GM18868 (cell line): ENCODE results near the gene UBASH3A.
A peak's percentile ranks its signal among the peaks of the same experiment; 100 is the strongest.

Source experiments
- ATAC-seq: cut with Tn5 transposase; IDR thresholded peaks from one replicate; pipeline ENCODE4 v1.9.1; 2021; ENCODE audit warnings: mild to moderate bottlenecking, moderate library complexity; ENCODE audit not compliant: unreplicated experiment

UBASH3A gene

DNA sequence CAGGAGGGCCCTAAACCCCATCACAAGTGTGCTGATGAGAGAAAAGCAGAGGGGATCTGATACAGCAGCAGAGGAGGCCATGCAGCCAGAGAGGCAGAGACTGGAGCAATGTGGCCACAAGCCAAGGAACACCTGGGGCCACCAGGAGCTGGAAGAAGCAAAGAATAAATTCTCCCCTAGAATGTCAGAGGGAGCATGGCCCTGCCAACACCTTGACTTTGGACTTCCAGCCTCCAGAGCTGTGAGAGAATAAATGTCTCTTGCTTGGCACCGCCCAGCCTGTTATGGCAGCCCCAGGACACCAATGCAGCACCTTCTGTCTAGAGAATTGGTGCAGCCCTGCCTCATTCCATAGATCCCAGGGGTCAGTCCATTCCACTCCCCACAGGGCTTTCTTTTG is 25.3 kb downstream of the UBASH3A start:
- ATAC-seq, result no peak

DNA sequence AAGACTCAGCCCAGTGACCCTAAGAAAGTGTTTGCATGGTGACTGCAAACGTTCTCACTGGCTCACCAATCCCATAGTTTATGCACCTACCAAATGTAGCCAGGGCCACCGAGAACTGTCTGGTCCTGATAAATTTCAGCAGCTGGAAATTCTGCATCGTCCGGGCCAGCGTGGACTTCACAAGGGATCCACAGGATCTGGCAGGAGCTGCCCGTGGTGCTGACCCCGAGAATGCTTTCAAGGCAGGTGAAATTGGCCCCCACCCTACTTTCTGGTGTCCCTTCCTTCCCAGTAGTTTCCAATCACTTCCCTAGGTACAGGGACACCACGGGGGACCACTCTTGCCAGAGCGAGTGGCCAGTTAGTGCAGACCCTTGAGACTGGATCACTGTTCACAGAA is 26.2 kb downstream of the UBASH3A start:
- no peak for ATAC-seq

DNA sequence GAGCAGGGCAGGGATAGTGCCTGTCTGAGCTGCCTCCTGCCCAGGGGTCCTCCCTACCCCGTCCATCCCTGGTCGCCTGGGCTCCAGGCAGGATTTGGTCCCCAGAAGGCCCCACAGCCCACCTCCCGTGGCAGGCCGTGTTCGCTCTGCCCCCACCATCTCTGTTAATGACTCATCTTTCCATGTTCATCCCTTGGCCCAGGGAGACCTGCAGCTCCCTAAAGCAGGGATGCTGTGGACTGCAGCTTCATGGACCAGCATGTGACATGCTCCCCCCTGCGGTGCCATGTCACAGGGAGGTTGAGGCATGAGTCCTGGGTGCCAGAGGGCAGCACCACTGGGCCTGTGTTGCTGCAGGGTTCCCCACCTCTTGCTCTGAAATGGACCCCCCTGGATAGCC is 26.8 kb downstream of the UBASH3A start:
- no peak for ATAC-seq

DNA sequence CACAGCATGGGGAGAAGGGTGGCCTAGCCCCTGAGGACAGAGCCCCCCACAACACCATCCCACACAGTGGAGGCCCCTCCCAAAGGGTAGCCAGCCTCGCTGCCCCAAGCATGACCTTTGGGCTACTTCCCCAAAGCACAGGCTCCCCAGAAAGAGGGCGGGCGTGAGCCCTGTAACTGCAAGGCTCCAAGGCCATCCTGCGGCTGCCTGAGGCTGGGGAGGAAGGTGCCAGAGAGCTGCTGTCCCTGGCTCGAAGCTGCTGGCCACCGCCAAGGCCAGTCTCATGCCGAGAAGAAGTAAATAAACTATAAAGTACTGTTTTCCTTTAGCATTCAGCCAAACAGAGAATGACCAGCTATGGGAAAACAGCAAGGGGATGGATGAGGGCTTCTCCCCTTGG is 27.5 kb downstream of the UBASH3A start:
- ATAC-seq, result no peak

DNA sequence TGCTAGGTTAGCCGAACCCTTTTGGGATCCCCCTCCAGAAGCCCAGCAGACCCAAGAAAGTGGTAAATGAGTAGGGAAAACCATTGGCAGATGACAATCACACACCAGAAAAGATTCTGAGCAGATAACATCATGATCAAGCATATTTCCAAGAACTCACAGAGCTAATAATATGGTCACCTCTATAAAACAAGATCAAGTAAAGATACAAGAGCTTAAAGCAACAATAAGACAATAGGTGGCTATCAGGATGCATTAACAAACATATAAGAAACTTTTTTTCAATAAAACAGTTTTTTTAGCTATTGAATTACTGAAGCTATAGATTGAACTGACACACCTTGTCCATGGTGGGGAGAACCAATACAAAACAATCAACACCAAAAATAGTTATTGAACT is 29.0 kb downstream of the UBASH3A start:
- ATAC-seq, result no peak

DNA sequence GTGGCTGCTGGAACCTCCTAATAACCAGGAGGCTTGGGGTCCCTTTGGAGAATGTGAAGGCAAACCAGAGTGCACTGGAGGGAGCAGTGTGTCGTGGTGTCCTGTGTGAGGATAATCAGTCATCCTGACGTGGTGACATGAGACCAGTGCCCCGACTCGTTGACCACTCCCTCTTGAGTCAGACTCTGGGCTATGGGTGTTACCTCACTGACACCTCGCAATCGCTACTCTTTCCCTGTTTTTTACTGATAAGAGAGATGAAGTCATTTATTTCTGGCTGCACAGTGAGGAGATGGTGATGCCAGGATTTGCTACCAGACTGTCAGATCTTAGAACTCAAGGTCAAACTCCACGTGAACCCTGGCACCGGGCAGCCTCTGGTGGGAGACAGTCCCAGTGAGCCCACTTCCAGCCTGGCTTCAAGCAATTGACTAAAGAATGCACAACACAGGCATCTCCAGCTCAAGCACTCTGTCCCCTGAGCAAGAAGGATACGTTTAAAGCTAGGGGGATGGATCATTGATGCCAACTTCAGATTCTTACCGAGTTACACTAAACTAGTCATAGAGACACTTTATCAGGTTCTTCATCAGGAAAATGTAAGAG is 30.3 kb downstream of the UBASH3A start:
- no peak for ATAC-seq

DNA sequence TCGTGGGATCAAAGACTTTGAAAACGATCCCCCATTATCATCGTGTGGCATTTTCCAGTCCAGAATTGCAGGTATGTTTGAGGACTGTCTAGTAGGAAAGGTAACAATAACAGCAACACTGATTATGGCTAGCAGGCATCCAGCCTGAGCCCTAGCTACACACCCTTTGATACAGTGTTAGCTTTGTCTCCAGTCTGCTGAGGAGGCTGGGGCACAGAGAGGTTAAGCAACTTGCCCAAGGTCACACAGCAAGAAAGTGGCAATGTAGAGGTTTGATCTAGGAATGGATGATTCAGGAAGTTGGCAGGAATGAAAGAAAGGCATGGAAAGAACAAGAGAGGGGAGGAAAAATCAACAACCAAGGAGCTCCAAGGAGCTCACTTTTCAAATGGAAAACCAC is 31.2 kb downstream of the UBASH3A start:
- ATAC-seq, result no peak

DNA sequence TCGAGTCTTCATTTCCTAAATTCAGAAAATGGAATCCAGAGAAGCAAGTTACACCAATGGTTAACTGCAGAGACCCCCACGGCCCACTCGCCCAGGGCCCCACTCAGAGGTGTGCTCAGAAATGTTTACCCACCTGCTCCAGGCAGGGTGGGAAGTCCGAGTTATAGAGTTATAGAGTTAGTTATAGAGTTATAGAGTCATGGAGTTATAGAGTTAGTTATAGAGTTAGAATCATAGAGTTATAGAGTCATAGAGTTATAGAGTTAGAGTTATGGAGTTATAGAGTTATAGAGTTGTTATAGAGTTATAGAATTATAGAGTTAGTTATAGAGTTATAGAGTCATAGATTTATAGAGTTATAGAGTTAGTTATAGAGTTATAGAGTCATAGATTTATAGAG is 31.7 kb downstream of the UBASH3A start:
- ATAC-seq, result no peak

DNA sequence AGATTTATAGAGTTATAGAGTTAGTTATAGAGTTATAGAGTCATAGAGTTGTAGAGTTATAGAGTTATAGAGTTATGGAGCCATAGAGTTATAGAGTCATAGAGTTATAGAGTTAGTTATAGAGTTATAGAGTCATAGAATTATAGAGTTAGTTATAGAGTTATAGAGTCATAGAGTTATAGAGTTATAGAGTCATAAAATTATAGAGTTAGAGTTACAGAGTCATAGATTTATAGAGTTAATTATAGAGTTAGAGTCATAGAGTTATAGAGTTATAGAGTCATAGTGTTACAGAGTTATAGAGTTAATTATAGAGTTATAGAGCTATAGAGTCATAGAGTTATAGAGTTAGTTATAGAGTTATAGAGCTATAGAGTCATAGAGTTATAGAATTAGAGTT is 32.1 kb downstream of the UBASH3A start:
- no peak for ATAC-seq

DNA sequence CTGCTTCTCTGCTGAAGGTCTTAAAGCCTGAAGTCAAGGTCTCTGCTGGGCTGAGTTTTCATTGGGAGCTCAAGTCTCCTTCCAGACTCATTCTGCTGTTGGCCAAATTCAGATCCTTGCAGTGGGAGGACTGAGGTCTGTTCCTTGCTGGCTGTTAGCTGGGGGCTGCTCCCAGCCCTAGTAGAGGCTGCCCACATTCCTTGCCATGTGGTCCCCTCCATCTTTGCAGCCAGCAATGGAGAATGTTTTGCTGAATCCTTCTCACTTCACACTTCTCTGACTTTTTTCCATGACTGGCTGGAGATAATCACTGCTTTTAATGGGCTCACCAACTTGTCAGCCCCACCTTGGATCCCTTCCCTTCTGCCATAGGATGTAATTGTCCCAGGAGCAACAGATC is 33.2 kb downstream of the UBASH3A start:
- ATAC-seq, result no peak

DNA sequence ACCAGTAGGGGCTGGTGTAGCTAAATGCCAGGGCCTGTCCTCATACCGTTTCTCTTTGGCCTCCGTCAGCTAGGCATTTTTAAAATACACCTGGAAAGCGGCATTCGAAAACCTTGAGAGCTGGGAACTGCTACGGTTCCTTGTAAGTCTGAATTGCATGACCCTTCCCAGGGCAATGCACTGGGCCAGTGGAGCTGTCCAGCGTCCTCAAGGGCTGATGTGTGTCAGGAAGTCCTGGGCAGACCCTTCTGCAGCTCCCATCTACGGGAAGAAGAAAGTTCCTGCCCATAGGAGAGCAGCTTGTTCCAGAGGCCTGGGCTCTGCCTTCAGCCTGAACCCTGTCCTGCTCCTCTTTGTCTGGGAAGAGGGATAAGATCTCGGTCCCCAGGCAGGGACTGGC is 34.1 kb downstream of the UBASH3A start:
- no peak for ATAC-seq

DNA sequence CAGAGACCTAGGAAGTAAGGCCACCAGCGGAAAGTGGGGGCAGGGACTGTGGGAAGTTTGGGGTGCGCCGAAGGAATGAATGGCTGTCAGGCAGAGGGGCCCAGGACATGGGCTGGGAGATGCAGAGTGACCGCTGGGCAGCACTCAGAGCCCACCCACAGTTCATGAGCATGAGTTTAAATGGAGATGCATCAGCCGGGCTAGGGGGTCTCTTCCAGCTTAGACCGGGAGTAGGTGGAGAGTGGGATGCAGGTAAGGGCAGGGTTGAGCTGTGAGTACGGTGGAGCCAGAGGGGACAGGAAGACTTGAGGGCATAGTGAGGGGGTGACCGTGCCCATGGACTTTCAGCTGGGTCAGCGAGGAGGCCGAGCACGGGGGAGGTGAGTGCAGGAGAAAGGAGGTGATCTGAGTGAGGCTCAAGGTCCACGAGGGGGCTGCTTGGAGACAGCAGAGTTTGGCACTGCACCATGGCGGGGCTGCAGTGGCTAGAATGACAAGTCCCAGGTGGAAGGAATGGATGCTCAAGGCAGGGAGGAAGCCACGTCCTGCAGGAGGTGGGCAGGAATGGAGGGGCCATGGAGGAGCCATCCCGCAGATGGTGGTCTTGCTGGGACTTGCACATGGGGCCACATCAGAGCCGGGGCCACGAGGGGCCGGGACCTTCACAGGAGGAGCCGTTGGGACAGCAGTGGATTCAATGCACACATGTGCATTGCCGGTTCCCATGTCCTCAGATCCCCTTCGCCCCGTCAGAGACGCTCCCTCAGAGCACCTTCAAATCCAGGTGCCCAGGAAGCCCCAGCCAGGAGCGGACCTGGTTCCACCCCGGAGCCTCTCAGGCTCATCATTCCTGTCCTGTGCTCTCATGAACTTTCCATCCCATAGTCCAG is 34.9 kb downstream of the UBASH3A start:
- no peak for ATAC-seq

DNA sequence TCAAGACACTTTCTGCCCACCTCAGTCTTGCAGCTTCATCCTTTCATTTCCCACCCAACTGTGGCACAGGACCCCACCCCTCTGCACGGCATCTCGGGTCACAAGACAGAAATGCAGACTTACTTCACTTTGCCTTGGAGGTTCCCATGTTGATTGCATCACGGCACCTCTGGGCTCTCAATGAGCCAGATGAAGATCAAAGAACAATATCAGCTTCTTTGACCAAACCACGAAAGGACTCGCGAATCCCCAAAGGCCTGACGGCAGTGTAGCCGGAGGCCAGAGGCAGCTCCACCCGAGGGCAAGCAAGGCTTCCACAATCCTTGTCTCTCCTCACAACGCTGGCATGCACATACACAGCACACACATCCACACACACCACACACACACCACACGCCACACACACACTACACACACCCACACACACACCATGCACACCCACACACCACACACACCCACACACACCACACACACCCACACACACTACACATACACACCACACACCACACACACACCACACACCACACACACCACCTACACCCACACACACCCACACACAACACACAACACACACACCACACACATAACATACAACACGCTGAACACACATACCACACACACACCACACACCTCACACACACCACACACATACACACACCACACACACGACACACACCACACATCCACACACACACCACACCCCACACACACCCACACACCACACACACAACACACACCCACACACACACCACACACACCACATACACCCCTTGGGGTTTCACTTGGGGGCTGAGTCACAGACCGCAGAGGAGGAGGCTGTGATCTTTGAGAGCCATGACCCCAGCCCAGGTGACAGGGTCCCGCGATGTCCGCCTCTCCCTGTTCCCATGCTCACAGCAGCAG is 35.8 kb downstream of the UBASH3A start:
- no peak for ATAC-seq

DNA sequence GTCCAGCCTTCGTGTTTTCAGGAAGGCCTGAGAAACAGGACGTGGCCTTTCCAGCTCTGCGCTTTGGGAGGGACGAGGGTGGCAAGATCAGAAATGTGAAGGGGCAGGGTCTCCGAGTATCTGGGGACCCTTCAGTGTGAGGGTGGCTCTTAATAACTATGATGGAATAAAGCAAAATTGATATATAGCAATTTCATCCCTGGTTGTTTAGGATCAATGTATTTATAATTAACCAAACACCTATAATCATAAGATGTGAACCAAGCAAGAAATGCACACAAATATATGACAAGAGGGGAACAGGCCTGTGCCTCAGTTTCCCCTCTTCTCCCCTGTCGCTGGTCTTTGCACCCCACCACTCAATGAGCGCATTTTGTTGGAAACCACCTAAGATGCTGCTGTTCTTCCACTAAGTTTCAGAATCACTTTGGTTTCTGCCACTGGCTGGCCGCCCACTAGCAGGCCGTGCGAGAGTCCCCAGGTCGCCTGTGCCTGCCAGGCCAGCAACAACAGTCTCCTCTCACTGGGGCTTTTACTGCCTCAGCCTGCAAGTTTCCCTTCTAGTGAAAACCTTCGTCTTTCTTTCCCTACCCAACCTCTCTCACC is 36.6 kb downstream of the UBASH3A start:
- peak; percentile 79 for ATAC-seq

DNA sequence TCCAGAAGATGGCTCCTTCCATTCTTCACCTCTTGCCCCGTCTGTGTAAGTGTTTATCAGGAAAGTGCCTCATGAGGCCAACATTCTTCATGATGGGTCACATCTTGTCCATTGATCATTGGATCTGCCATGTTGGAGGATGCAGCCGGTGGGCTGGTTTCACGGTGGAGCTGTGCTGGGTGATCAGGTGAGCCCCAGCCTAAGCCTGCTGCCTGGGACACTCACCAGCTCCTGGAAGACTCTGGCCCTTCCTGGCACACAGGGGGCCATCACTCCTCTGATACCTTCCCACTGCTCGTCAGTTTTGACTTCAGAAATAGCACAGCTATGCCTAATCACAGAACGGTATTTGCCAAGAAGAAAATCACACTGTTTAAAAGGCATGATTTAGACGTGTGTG is 38.3 kb downstream of the UBASH3A start:
- no peak for ATAC-seq

DNA sequence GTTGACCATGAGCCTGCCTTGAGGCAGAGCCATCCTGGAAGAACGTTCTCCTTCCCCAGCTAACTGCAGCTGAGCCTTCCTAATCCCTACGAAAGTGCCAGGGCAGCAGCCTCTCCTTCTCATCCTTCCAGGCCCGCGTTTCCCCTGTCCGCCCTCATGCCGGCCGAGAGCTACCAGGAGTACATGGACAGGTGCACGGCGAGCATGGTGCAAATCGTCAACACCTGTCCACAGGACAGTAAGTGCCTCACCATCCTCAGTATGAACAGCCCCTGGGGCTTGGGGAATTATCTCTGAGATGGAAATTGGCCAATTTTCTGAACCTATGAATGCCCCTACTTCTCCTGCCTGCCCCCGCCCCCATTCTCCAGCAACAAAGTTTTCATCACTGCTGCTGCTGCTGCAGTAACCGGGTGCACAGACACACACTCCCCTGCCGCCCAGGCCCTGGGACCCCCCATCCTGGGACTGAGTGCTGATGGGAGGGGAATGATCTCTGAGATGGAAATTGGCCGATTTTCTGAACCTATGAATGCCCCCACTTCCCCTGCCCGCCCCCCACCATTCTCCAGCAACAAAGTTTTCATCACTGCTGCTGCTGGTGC is 39.6 kb downstream of the UBASH3A start:
- ATAC-seq, result no peak

DNA sequence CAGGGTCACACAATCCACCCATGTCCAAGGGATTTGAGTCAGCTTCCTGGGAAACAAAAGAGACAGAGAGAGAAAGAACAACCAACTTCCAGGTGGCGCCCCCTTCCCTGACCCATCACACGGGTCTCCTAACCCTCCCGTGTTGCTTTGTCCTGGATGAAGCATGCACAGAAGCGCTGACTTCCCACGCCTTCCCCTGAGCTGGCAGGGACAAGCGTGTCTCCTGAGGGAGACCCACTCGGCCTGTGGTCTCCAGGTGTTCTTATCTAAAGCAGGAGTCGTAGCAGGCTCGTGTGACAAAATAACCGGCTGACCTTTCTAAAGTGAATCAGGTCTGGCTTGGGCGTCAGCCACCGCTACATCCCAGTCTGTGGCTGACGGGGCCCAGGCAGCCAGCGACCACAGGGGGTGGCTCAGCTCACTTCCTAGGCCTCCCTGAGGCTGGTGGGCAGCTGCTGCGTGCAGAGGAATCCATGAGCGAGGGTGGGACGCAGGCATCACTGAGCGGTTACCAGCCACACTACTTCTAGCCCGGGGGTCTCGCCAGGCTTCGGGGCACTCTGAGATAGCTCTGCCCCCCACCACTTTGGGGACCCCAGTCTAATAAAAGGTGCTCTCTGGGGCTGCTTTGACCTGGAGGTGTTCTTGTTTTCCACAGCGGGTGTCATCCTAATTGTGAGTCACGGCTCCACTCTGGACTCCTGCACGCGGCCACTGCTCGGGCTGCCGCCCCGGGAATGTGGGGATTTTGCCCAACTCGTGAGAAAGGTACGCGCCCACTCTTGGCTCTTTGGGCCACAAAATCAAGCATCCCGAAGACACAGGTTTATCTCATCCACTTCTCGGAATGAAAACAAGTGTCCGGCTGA is 40.4 kb downstream of the UBASH3A start:
- no peak for ATAC-seq

DNA sequence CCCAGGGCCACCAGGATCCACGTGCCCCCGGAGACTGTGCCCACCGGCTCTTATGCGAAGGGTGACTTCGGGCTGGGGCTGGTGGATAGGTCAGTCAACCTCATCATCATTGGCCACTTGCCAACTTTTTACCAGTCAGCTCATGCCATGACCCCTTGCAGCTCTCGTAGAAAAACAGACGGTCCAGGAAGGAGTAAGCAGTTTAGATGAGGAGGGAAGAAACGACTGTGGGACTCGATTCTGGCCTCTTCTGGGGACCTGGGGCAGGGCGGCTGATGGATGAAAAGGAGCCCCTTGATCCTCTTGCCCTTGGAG is 41.0 kb downstream of the UBASH3A start:
- no peak for ATAC-seq

DNA sequence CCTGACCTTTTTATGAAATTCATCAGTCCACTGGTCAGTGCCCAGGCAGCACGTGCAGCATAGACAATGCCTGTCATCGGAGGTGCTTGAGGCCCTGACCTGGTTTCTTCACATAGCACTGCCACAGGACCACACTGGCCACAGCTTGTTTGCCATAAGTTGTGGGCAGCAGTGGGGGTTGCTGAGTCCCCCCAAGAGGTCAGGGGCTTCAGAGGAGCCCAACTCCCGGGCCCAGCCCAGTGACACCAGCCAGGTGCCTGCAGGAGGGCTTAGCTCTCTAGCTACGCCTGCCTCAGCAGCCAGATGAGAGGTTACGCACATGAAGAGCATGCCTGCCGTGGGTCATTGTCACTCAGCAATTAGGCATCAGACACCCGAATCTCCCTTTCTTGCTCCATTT is 41.6 kb downstream of the UBASH3A start:
- no peak for ATAC-seq

DNA sequence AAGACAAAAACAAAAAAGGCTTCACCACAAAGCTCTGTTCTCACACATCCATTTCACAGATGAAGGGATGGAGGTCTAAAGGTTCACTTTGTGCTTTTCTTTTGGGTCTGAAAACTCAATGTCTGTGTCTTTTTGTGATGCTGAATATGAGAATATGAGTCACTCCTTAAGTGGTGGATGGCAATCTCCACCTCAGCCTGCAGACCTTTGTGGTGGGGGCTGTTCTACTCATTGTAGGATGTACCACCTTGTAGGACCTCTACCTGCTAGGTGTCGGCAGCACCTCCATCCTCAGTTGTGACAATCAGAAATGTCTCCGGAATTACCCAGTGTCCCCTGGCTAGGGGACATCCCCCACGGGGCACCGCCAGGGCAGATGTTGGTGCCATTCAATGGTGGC is 42.8 kb downstream of the UBASH3A start:
- no peak for ATAC-seq
